WTC11 (cell line): ENCODE data around the gene LRTM2.

Experiments used
- CTCF ChIP-seq: fragments of 200-600 bp; IDR thresholded peaks from 2 replicates; pipeline ENCODE4 v1.8.0; 2022; ENCODE audit warnings: antibody characterized with exemption
- E2F4 ChIP-seq: sonication (generic); formaldehyde crosslinking; IDR thresholded peaks from 2 replicates; pipeline ENCODE4 v1.8.1; 2022; ENCODE audit warnings: low read depth, mild to moderate bottlenecking, moderate library complexity, missing genetic modification reagents, borderline replicate concordance
- MLX ChIP-seq: sonication (generic); formaldehyde crosslinking; IDR thresholded peaks from 2 replicates; pipeline ENCODE4 v1.8.1; 2023; ENCODE audit warnings: mild to moderate bottlenecking, missing genetic modification reagents, moderate library complexity
- ZNF138 ChIP-seq: sonication (generic); formaldehyde crosslinking; conservative IDR thresholded peaks from 2 replicates; pipeline ENCODE4 v1.8.1; 2022; ENCODE audit warnings: mild to moderate bottlenecking, moderate library complexity, missing genetic modification reagents

GRCh38 chr12:1807087-1807860, 13.1 kb upstream of the LRTM2 start:
- no peak for TF ChIP-seq CTCF
- no peak for TF ChIP-seq E2F4 (CRISPR knock-in tag)
- no peak for TF ChIP-seq ZNF138
- no peak for TF ChIP-seq MLX (CRISPR knock-in tag)
